Peyer's patch (tissue), 4 donors: ENCODE data around the gene CDKAL1. TPM values are rescaled to one million over a fixed set of nuclear protein-coding genes. Genes with fewer than 3 reads are reported as not detected.

ENCODE experiments used
- DNase-seq, 3 donors: peaks; one replicate each; pipeline ENCODE4 v3.0.0-alpha.2; 2017 to 2019
- H3K27ac ChIP-seq, 4 donors: fragments of 200-600 bp; sonication (generic); one replicate each; pipeline ENCODE4 v1.5.1; 2016 to 2019
- H3K27me3 ChIP-seq, 2 donors: fragments of 200-600 bp; sonication (generic); one replicate each; pipeline ENCODE4 v1.5.1; 2019
- H3K36me3 ChIP-seq, 3 donors: fragments of 200-600 bp; sonication (generic); one replicate each; pipeline ENCODE4 v1.5.1; 2016 to 2019
- H3K4me1 ChIP-seq, 4 donors: fragments of 200-600 bp; sonication (generic); one replicate each; pipeline ENCODE4 v1.5.1; 2016 to 2019
- H3K4me3 ChIP-seq, 4 donors: fragments of 200-600 bp; sonication (generic); 1 replicate in 3 of 4; 2 replicates in 1 of 4; pipeline ENCODE4 v1.5.1; 2016 to 2019; ENCODE audit warnings: mild to moderate bottlenecking in 1 of 4
- H3K9me3 ChIP-seq, 4 donors: fragments of 200-600 bp; sonication (generic); one replicate each; pipeline ENCODE4 v1.5.1; 2016 to 2019; ENCODE audit warnings: mild to moderate bottlenecking in 1 of 4
- POLR2A ChIP-seq, 2 donors: fragments of 450-650 bp; IDR thresholded peaks; one replicate each; pipeline ENCODE4 v1.5.1; 2017; ENCODE audit warnings: antibody characterized with exemption in 2 of 2, mild to moderate bottlenecking in 2 of 2, moderate library complexity in 2 of 2
- total RNA-seq, 4 donors: library from RNA; depleted of rRNA; stranded (reverse); fragments of >200 nt; gene quantifications; one replicate each; pipeline ENCODE4 v1.1.0, GENCODE V29; 2016
- TF ChIP-seq, protein P1 (sequence below), 6 experiments: fragments of 450-650 bp in 4 of 6; fragments of 200-600 bp in 2 of 6; sonication (generic) in 1 of 6; IDR thresholded peaks; one replicate each; pipeline ENCODE4 v1.5.1; 2017 to 2019; ENCODE audit warnings: antibody characterized with exemption in 6 of 6, mild to moderate bottlenecking in 3 of 6, moderate library complexity in 1 of 6

Gene CDKAL1
- total RNA-seq, 4 donors from 2014 or later: 10.3 to 31.4 (median 11.6) TPM

DNA sequence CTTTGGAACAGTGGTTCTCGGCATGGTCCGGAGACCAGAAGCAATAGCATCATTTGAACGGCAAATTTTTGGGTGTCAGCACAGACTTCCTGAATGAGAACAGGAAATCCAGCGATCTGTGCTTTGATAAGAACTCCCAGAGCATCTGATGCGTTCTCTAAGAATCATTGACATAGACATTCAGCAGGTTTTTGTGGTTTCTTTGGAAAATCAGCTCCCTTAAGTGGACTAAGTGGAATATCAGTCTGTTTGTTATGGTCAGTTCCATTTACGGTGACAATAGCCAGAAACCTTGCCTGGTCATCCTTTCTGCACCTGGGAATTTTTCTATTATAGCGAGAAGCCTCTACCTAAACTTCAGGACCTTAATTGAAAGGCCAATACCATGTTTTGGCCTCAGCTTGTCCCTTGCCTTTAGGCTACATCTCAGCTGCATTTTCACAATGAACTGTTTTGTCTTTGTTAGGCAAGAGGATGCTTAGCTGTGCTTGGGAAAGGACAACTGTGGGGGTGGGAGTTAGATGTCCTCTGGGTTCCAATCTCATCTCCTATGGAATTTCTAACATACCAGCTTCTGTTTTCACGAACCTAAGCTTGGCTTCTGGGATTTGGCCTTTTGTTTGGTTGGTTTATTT lies 299.7 kb downstream of the CDKAL1 start:
- Histone ChIP-seq H3K9me3 (no peaks in the 10 kb centered on the region), H3K4me3 (no peak overlapping the region), H3K4me1 (no peaks in the 10 kb centered on the region), H3K36me3 (no peaks in the 10 kb centered on the region), H3K27ac (no peak overlapping the region), H3K27me3 (no peaks in the 10 kb centered on the region)
- TF ChIP-seq POLR2A (IDR thresholded peaks at IDR 0.05): no peak
- TF ChIP-seq, protein P1, sequence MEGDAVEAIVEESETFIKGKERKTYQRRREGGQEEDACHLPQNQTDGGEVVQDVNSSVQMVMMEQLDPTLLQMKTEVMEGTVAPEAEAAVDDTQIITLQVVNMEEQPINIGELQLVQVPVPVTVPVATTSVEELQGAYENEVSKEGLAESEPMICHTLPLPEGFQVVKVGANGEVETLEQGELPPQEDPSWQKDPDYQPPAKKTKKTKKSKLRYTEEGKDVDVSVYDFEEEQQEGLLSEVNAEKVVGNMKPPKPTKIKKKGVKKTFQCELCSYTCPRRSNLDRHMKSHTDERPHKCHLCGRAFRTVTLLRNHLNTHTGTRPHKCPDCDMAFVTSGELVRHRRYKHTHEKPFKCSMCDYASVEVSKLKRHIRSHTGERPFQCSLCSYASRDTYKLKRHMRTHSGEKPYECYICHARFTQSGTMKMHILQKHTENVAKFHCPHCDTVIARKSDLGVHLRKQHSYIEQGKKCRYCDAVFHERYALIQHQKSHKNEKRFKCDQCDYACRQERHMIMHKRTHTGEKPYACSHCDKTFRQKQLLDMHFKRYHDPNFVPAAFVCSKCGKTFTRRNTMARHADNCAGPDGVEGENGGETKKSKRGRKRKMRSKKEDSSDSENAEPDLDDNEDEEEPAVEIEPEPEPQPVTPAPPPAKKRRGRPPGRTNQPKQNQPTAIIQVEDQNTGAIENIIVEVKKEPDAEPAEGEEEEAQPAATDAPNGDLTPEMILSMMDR (IDR thresholded peaks at IDR 0.05): no peak
- DNase-seq: no peak

DNA sequence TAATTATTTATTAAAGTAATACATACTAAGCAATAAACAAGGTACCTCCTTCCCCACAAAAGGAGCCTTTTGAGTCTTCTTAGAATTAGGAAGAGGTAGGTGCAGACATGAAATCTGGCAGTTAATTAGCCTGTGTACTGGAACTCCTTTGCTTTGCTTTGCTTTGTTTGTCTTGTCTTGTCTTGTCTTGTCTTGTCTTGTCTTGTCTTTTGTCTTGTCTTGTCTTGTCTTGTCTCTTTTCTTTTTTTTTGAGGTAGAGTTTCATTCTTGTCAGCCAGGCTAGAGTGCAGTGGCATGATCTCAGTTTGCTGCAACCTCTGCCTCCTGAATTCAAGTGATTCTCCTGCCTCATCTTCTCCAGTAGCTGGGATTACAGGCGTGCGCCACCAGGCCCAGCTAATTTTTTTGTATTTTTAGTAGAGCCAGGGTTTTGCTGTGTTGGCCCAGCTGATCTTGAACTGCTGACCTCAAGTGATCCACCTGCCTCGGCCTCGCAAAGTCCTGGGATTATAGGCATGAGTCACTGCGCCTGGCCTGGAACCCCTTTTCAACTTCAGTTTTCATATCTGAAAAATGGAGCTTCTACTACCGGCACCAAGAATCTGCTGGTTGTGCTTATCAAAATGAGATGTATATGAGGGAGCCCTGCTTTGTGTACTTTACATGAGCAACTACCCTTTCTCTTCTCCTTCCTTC lies 301.2 kb downstream of the CDKAL1 start:
- Histone ChIP-seq H3K4me1 (no peaks in the 10 kb centered on the region), H3K27me3 (no peaks in the 10 kb centered on the region), H3K27ac (no peak overlapping the region), H3K36me3 (no peaks in the 10 kb centered on the region), H3K4me3 (no peak overlapping the region), H3K9me3 (no peaks in the 10 kb centered on the region)
- no peak for DNase-seq
- no peak for TF ChIP-seq POLR2A (IDR thresholded peaks at IDR 0.05)
- TF ChIP-seq, protein P1 (IDR thresholded peaks at IDR 0.05): no peak

GRCh38 chr6:20837189-20837588 lies 302.9 kb downstream of the CDKAL1 start:
- no peak for DNase-seq

GRCh38 chr6:20838113-20838512 lies 303.9 kb downstream of the CDKAL1 start:
- Histone ChIP-seq H3K27me3 (no peaks in the 10 kb centered on the region), H3K9me3 (no peaks in the 10 kb centered on the region), H3K4me3 (no peak overlapping the region), H3K27ac (no peak overlapping the region), H3K36me3 (no peaks in the 10 kb centered on the region), H3K4me1 (no peaks in the 10 kb centered on the region)
- DNase-seq: no peak
- TF ChIP-seq, protein P1 (IDR thresholded peaks at IDR 0.05): no peak
- TF ChIP-seq POLR2A (IDR thresholded peaks at IDR 0.05): no peak

More at GRCh38 chr6:20837189-20837588, 302.9 kb downstream of the CDKAL1 start:
- no peaks in the 10 kb centered on the region for H3K27me3 ChIP-seq
- no peaks in the 10 kb centered on the region for H3K4me1 ChIP-seq
- no peaks in the 10 kb centered on the region for H3K36me3 ChIP-seq
- TF ChIP-seq, protein P1 (IDR thresholded peaks at IDR 0.05): no peak
- TF ChIP-seq POLR2A (IDR thresholded peaks at IDR 0.05): no peak
- H3K27ac ChIP-seq: no peak overlapping the region
- H3K4me3 ChIP-seq: no peak overlapping the region
- no peaks in the 10 kb centered on the region for H3K9me3 ChIP-seq

DNA sequence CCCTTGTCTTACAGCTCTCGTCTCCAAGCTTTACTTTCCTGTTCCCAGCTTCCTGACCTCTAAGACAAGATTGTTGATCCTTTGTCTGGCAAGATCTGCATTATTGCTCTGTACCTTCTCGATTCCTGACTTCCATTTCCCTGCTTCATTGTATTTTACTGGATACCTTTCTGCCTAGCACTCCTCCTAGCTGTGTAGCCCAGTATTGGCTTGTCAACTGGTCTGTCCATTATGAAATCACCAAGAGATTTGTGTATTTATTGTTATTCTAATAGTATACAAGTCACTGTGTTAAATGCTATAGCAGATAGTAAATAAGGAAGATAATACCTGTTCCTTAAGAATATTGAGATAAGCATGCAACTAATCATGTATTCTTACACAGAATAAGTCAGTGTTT lies 305.4 kb downstream of the CDKAL1 start:
- Histone ChIP-seq H3K27ac (no peak overlapping the region), H3K9me3 (no peaks in the 10 kb centered on the region), H3K27me3 (no peaks in the 10 kb centered on the region), H3K4me3 (no peak overlapping the region), H3K4me1 (no peaks in the 10 kb centered on the region), H3K36me3 (no peaks in the 10 kb centered on the region)
- no peak for DNase-seq
- TF ChIP-seq, protein P1 (IDR thresholded peaks at IDR 0.05): peak in 1 of 6 experiments; percentile 5
- TF ChIP-seq POLR2A (IDR thresholded peaks at IDR 0.05): no peak
